ENCODE measurements around the gene TUBB4B. TPM values are rescaled to one million over a fixed set of nuclear protein-coding genes. Genes with fewer than 3 reads are reported as not detected.

Gene TUBB4B
- total and polyA plus RNA-seq, 11 donors: 244 to 900 (median 515) TPM

DNA sequence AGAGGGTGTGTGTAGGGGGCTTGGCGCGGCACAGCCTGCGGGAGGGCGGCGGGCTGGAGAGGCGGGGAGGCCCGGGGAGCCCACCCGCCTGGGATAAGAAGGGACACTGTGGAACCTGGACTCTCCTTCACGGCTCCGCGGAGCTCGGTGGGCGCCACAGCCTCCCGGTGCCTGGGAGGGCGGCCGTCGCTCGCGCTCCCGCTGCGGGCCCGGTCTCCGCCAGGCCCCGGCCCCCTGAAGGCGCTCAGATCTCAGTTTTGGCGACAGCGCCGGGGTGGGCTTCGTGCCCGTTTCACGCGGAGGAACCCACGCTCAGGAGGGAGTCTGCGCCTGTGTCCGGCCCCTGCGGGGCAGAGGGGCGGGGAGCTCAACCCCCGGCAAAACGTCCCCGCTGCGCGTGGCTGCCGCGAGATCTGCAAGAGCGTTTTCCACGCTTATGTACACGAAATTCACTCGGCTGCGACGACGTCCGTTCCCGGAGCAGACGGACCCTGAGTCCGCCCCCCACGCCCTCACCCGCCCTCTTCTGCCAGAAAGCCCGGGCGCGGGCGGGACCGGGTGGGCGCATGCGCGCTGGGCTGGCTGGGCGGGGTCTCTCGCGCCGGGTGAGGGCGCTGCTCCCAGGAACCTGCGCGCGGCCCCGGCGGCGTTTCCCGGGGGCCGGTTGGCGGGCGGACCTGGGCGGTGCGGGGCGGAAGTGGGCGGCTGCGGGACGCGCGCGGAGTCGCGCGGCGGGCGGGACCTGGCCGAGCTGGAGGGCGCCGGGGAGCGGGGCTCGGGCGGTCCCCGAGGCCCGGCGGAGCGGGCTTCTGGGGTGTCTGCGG, 13.7 kb downstream of the TUBB4B start, which contains the start of gene NELFB:
Gene NELFB (plus strand): TSS at position 704 of the 824 bp plus-strand sequence.
- Histone ChIP-seq H3K9me3 (no peaks in the 10 kb centered on the region), H3K4me1 (peaks cover 7 to 41% (median 26%) of the 10 kb centered on the region in 12 donors), H3K36me3 (peaks cover 0 to 37% (median 29%) of the 10 kb centered on the region in 9 donors), H3K4me3 (peak within 1 kb of the TSS; percentile 76 to 100 (median 99)), H3K27me3 (no peaks in the 10 kb centered on the region), H3K27ac (peak within 1 kb of the TSS; percentile 51 to 95 (median 86))
- 1 to 4% (median 2%) methylated on average over 17 to 105 of the region's 105 CpGs for WGBS, 4 donors
- TF ChIP-seq, protein P1, sequence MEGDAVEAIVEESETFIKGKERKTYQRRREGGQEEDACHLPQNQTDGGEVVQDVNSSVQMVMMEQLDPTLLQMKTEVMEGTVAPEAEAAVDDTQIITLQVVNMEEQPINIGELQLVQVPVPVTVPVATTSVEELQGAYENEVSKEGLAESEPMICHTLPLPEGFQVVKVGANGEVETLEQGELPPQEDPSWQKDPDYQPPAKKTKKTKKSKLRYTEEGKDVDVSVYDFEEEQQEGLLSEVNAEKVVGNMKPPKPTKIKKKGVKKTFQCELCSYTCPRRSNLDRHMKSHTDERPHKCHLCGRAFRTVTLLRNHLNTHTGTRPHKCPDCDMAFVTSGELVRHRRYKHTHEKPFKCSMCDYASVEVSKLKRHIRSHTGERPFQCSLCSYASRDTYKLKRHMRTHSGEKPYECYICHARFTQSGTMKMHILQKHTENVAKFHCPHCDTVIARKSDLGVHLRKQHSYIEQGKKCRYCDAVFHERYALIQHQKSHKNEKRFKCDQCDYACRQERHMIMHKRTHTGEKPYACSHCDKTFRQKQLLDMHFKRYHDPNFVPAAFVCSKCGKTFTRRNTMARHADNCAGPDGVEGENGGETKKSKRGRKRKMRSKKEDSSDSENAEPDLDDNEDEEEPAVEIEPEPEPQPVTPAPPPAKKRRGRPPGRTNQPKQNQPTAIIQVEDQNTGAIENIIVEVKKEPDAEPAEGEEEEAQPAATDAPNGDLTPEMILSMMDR (IDR thresholded peaks at IDR 0.05): peak in 4 of 12 donors; percentile 7 to 30 (median 24)
- TF ChIP-seq POLR2A (IDR thresholded peaks at IDR 0.05): peak in 1 of 2 donors; percentile 90
- intact Hi-C loops (cut with DNase I): loop anchor here in 1 of 10 donors (1.0 kb wide), 1 partner anchor 14 kb away; the partner anchor contains the start of gene TUBB4B
- DNase-seq (peak; percentile 94 to 98 (median 95)), ATAC-seq (peak; percentile 68 to 89 (median 86))

DNA sequence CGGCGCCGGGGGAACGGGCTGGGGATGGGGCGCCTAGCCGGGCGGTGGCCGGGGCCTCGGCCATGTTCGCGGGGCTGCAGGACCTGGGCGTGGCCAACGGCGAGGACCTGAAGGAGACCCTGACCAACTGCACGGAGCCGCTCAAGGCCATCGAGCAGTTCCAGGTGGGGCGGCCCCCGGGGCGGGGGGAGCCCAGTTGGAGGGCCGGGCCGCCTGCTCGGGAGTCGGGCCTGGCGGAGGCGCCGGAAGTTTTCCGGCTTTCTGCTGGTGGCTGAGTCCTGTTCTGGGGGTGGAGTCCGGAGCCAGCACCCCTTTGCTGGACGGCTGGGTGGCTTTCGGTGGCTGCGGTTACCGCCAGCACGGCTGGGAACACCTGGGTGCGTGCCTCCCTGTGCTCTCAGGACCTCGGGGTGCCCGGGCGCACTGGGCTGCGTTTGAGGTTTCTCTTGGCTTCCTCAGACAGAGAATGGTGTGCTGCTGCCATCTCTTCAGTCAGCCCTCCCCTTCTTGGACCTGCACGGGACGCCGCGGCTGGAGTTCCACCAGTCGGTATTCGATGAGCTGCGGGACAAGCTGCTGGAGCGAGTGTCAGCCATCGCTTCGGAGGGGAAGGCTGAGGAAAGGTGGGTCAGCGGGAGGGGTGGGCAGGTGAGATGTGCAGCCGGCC, 14.5 kb downstream of the TUBB4B start:
- Histone ChIP-seq H3K4me3 (peak overlapping the region; percentile 76 to 100 (median 99)), H3K36me3 (peaks cover 0 to 40% (median 29%) of the 10 kb centered on the region in 9 donors), H3K27me3 (no peaks in the 10 kb centered on the region), H3K4me1 (peaks cover 7 to 33% (median 23%) of the 10 kb centered on the region in 12 donors), H3K9me3 (no peaks in the 10 kb centered on the region), H3K27ac (peak overlapping the region; percentile 51 to 95 (median 84))
- no peak for TF ChIP-seq POLR2A (IDR thresholded peaks at IDR 0.05)
- TF ChIP-seq, protein P1 (IDR thresholded peaks at IDR 0.05): no peak
- peak in 3 of 4 donors; percentile 9 to 34 (median 27) for ATAC-seq
- intact Hi-C loops (cut with DNase I): loop anchor here in 1 of 10 donors (1.0 kb wide), 1 partner anchor 14 kb away; the partner anchor contains the start of gene TUBB4B
- peak in 1 of 5 donors; percentile 52 for DNase-seq
- 2 to 7% (median 3%) methylated on average over 21 to 51 of the region's 51 CpGs for WGBS, 4 donors

DNA sequence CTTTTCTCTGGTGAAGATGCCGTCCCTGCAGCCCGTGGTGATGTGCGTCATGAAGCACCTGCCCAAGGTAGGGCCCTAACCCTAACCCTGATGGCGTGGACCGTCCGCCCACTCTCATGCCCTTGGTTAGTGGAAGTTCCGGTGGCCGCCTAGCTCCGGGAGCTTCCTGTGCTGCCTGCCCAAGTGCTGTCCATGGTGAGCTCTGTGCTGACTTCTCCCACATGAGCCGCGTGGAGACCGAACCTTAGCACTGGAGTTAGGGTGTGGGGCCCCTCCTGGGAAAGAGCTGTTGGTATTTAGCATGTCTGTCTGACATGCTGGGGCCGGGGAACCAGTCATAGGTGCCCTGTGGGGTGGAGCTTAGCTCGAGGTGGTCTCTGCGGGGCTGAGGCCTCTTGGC, 15.3 kb downstream of the TUBB4B start:
- H3K36me3 ChIP-seq: peaks cover 0 to 40% (median 29%) of the 10 kb centered on the region in 9 donors
- DNase-seq (peak in 1 of 5 donors; percentile 59), ATAC-seq (no peak)
- TF ChIP-seq, protein P1 (IDR thresholded peaks at IDR 0.05): no peak
- no peak for TF ChIP-seq POLR2A (IDR thresholded peaks at IDR 0.05)
- H3K27me3 ChIP-seq: no peaks in the 10 kb centered on the region
- H3K4me1 ChIP-seq: peaks cover 7 to 28% (median 20%) of the 10 kb centered on the region in 12 donors
- H3K9me3 ChIP-seq: no peaks in the 10 kb centered on the region
- peak overlapping the region in 11 of 12 donors; percentile 87 to 100 (median 99) for H3K4me3 ChIP-seq
- WGBS, 4 donors: 74 to 81% (median 77%) methylated on average over 11 to 15 of the region's 15 CpGs
- intact Hi-C loops (cut with DNase I): no loop called here
- no peak overlapping the region for H3K27ac ChIP-seq

Measured in heart left ventricle (tissue), 16 donors.